ENCODE measurements around the gene ZNF580.
A peak's percentile ranks its signal among the peaks of the same experiment; 100 is the strongest.

Gene ZNF580

DNA sequence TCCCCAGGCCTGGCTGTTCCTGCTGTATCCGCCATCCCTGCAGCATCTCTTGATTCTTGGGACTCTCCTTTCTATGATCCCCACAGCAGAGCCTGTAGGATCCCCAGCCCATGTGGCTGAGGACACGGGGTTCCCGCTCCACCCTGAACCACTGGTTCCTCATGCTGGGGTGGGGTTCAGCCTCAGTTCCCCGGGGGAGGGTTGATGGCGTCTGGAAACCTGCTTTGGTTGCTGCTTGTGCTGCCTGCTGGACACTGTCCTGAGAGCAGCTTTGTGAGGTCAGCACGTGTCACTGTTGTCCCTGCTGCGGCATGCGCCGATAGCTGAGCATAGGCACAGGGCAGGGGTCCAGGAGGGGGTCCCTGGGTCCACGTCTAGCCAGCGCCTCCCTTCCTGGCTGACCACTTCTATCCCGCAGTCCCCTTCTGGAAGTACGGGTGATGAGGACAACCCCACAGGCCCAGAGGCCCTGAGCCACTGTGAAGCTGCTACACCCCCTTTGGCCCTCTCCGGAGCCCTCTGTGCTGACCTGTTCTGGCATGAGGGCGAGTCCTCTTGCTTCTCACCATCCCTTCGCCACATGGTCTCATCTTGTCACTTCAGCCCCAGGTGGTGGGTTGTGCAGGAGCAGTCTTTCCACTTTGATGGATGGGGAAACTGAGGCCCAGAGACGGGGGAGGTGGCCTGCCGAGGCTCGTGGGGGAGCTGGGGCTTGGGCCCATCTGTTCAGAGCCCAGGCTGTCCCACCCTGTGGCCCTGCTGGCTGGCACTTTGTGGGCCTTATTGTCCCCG, 39.7 kb downstream of the ZNF580 start:
- TF ChIP-seq, protein P1, sequence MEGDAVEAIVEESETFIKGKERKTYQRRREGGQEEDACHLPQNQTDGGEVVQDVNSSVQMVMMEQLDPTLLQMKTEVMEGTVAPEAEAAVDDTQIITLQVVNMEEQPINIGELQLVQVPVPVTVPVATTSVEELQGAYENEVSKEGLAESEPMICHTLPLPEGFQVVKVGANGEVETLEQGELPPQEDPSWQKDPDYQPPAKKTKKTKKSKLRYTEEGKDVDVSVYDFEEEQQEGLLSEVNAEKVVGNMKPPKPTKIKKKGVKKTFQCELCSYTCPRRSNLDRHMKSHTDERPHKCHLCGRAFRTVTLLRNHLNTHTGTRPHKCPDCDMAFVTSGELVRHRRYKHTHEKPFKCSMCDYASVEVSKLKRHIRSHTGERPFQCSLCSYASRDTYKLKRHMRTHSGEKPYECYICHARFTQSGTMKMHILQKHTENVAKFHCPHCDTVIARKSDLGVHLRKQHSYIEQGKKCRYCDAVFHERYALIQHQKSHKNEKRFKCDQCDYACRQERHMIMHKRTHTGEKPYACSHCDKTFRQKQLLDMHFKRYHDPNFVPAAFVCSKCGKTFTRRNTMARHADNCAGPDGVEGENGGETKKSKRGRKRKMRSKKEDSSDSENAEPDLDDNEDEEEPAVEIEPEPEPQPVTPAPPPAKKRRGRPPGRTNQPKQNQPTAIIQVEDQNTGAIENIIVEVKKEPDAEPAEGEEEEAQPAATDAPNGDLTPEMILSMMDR (conservative IDR thresholded peaks at IDR 0.05; ENCODE audit: control insufficient read depth, insufficient read depth, low read depth, low read length), result no peak

DNA sequence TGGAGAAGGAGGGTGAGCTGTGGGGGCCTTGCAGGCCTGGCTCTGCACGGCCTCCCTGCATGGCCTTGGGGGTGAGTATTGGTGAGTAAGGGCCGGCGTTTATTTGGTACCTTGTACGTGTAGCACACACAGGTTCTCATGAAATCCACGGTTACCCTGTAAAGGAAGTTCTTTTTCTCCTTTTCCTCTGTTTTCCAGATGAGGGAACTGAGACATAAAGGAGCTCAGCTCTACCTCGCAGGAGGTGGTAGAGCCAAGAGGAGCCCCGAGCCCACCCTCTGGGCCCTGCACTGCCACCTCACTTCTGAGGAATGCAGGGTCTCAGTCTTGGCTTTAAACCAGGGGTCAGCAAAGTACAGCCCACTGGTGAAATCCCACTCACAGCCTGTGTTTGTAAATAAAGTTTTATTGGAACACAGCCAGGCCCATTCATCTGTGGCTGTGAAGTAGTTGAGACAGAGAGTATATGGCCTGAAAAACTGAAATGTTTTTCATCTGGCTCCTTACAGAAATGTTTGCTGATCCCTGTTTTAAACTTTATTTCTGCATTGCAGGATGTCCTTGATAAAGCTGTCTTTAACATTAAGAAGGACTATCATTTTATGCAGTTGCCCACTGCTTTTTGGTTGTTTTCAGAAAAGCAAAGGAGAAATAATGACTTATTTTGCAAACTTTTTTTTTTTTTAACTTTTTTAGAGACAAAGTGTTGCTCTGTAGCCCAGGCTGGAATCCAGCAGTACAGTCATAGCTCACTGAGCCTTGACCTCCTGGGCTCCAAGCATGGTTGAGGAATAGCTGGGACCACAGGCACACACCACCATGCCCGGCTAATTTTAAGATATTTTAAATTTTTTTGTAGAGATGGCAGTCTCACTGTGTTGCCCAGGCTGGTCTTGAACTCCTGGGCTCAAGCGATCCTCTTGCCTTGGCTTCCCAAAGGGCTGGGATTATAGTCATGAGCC, 40.6 kb downstream of the ZNF580 start:
- TF ChIP-seq, protein P1 (conservative IDR thresholded peaks at IDR 0.05; ENCODE audit: control insufficient read depth, insufficient read depth, low read depth, low read length), result no peak
- H3K4me3 ChIP-seq (ENCODE audit: control insufficient read depth, low read depth, low read length), result no peak overlapping the region
- peak; percentile 48 for DNase-seq (ENCODE audit: low read depth)

More for the DNA sequence above, 39.7 kb downstream of the ZNF580 start:
- no peak overlapping the region for H3K4me3 ChIP-seq (ENCODE audit: control insufficient read depth, low read depth, low read length)
- DNase-seq (ENCODE audit: low read depth), result no peak

DNA sequence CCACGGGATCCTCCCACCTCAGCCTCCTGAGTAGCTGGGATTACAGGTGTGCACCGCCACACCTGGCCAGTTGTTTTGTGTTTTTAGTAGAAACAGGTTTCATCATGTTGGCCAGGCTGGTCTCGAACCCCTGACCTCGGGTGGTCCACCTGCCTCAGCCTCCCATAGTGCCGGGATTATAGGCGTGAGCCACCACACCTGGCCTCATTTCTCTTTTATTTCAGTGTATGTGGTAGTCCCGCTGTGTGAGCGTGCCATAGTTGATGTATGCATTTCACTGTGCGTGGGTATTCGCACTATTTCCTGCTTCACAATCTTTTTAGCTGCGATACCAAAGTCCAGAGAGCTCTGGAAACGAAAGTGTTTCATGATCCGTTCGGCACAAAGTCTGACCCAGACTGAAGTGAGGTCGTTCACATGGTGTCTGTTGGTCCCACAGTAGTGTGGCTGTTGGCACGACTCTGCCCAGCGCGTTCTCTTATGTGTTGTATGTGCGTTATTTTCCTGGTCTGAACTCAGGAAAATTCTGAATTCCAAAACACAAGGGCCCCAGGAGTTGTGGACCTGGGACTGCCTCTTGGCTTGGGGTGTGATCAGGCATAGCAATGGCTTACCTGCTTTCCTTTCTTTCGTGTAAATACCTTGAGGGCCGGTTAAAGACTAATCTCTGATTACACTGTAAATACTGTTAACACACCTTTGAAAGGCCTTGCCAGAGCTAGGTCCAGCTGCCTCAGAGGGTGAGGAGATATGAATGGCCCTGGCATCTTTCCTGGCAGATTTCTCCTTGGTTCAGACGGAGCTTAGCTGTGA, 42.9 kb downstream of the ZNF580 start:
- TF ChIP-seq, protein P1 (conservative IDR thresholded peaks at IDR 0.05; ENCODE audit: control insufficient read depth, insufficient read depth, low read depth, low read length), result no peak
- no peak overlapping the region for H3K4me3 ChIP-seq (ENCODE audit: control insufficient read depth, low read depth, low read length)
- no peak for DNase-seq (ENCODE audit: low read depth)

DNA sequence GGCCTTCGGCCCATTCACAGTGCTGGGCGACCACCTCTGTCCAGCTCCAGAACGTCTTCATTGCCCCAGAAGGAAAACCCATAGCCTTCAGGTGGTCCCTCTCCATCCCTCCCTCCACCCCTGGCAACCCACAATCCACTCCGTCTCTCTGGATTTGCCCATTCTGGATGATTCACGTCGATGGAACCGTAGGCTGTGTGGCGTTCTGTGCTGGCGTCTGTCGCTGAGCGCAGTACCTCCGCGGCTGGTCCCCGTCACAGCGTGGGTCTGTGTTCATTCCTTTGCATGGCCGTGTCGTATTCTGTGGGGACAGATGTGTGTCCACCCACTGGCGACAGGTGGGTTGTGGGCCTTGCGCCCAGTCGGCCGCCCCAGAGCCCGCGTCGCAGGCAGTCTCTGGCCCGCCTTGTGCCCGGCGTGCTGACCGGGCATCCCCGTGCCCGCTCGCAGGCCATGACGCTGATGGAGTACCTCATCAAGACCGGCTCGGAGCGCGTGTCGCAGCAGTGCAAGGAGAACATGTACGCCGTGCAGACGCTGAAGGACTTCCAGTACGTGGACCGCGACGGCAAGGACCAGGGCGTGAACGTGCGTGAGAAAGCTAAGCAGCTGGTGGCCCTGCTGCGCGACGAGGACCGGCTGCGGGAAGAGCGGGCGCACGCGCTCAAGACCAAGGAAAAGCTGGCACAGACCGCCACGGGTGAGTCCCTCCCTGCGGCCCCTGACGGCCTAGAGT, 44.3 kb downstream of the ZNF580 start:
- no peak overlapping the region for H3K4me3 ChIP-seq (ENCODE audit: control insufficient read depth, low read depth, low read length)

GRCh38 chr19:55685776-55686175, 45.0 kb downstream of the ZNF580 start:
- DNase-seq (ENCODE audit: low read depth), result no peak
- TF ChIP-seq, protein P1 (conservative IDR thresholded peaks at IDR 0.05; ENCODE audit: control insufficient read depth, insufficient read depth, low read depth, low read length), result no peak
- H3K4me3 ChIP-seq (ENCODE audit: control insufficient read depth, low read depth, low read length), result no peak overlapping the region

More for the DNA sequence above, 44.3 kb downstream of the ZNF580 start:
- TF ChIP-seq, protein P1 (conservative IDR thresholded peaks at IDR 0.05; ENCODE audit: control insufficient read depth, insufficient read depth, low read depth, low read length), result no peak
- DNase-seq (ENCODE audit: low read depth), result no peak

All from fibroblast of mammary gland (primary cell).